ENCODE measurements around the gene RAD9A.

The RAD9A gene

GRCh38 chr11:67405688-67406339 is 14.0 kb downstream of the RAD9A start:
- TF ChIP-seq, protein P1, sequence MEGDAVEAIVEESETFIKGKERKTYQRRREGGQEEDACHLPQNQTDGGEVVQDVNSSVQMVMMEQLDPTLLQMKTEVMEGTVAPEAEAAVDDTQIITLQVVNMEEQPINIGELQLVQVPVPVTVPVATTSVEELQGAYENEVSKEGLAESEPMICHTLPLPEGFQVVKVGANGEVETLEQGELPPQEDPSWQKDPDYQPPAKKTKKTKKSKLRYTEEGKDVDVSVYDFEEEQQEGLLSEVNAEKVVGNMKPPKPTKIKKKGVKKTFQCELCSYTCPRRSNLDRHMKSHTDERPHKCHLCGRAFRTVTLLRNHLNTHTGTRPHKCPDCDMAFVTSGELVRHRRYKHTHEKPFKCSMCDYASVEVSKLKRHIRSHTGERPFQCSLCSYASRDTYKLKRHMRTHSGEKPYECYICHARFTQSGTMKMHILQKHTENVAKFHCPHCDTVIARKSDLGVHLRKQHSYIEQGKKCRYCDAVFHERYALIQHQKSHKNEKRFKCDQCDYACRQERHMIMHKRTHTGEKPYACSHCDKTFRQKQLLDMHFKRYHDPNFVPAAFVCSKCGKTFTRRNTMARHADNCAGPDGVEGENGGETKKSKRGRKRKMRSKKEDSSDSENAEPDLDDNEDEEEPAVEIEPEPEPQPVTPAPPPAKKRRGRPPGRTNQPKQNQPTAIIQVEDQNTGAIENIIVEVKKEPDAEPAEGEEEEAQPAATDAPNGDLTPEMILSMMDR (IDR thresholded peaks at IDR 0.05; ENCODE audit: insufficient read depth, missing control alignments): no peak
- no peak for FAIRE-seq
- no peak for DNase-seq (ENCODE audit: insufficient read length, low spot score)

DNA sequence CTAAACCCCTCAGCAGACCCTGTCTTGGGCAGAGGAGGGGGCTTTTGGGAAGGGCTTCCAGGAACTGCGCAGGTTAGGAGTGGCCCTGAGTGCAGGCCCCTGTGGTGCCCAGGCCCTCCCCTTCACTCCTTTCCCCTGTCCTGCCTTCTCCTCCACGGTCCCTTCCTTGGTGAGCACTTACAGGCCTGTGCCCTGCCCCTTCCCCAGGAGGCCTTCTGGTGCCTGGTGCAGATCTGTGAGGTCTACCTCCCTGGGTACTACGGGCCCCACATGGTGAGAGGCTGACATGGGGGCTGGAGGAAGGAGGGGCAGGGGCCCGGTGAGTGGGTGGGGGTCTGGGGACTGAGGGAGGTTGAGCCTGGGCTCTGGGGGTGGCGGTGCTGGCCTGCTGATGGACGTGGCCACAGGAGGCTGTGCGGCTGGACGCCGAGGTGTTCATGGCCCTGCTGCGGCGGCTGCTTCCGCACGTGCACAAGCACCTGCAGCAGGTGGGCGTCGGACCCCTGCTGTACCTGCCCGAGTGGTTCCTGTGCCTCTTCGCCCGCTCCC is 14.7 kb downstream of the RAD9A start:
- TF ChIP-seq, protein P1 (IDR thresholded peaks at IDR 0.05; ENCODE audit: insufficient read depth, missing control alignments): no peak
- no peak for FAIRE-seq
- no peak for DNase-seq (ENCODE audit: insufficient read length, low spot score)

GRCh38 chr11:67406969-67407687 is 15.3 kb downstream of the RAD9A start:
- TF ChIP-seq, protein P1 (IDR thresholded peaks at IDR 0.05; ENCODE audit: insufficient read depth, missing control alignments): peak; percentile 21
- FAIRE-seq (no peak), DNase-seq (ENCODE audit: insufficient read length, low spot score) (no peak)

GRCh38 chr11:67407688-67408163 is 15.9 kb downstream of the RAD9A start:
- TF ChIP-seq, protein P1 (IDR thresholded peaks at IDR 0.05; ENCODE audit: insufficient read depth, missing control alignments): no peak
- DNase-seq (ENCODE audit: insufficient read length, low spot score) (no peak), FAIRE-seq (no peak)

DNA sequence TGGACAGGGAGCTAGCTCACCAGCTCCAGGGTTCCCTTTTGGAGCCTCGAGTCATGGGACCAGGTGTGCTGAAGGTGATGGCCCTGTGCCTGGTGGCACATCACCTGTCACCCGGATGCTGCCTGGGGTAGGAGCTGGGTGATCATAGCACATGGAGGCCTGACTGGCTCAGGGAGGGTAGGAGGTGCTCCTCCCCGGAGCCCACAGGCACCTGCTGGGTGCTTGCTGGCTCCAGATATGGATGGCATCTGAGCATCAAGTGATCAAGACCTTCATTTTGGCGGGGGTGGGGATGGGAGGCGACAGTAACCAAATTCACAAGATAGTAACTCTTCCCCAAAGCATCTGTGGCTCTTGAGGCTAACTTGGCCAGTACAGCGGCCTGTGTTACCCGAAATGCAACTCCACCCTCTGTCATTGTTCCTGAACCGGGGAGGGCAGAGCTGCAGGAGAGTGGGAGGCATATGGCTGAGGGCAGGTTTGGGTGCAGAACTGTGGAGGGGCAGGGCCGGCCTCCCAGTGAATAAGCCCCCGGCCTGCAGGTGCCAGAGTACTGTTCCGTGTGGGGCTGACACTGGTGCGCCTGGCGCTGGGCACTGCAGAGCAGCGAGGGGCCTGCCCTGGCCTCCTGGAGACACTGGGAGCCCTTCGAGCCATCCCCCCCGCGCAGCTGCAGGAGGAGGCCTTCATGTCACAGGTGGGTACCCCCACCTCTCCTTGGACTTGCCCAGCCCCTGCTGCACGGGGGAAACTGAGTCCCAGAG is 16.8 kb downstream of the RAD9A start:
- TF ChIP-seq, protein P1 (IDR thresholded peaks at IDR 0.05; ENCODE audit: insufficient read depth, missing control alignments): no peak
- DNase-seq (ENCODE audit: insufficient read length, low spot score) (no peak), FAIRE-seq (no peak)

DNA sequence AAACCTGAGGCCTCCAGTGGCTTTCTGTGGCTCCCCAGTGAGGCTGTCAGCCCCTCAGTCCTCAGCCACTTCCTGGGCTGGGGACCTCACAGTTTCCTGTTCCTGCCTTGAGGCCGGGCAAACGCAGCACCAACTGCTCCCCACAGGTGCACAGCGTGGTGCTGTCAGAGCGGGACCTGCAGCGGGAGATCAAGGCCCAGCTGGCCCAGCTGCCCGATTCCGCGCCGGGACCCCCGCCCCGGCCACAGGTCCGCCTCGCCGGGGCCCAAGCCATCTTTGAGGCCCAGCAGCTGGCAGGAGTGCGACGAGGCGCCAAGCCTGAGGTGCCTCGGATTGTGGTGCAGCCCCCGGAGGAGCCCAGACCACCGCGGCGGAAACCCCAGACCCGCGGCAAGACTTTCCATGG is 17.5 kb downstream of the RAD9A start:
- TF ChIP-seq, protein P1 (IDR thresholded peaks at IDR 0.05; ENCODE audit: insufficient read depth, missing control alignments): no peak
- DNase-seq (ENCODE audit: insufficient read length, low spot score) (no peak), FAIRE-seq (no peak)
